K562 (cell line): ENCODE results near the gene RAE1. TPM values are rescaled to one million over a fixed set of nuclear protein-coding genes. Genes with fewer than 3 reads are reported as not detected.
A peak's percentile ranks its signal among the peaks of the same experiment; 100 is the strongest.

Experiments used
- AFF4 ChIP-seq: sonication (generic); formaldehyde crosslinking; IDR thresholded peaks from 2 replicates; pipeline ENCODE4 v1.8.0; 2023; ENCODE audit warnings: mild to moderate bottlenecking, missing genetic modification reagents
- CEBPB ChIP-seq: fragments of 450-650 bp; IDR thresholded peaks from 2 replicates; pipeline ENCODE4 v1.6.1; 2016; ENCODE audit warnings: missing genetic modification characterization, missing compliant biosample characterization
- ESRRA ChIP-seq: fragments of 450-650 bp; IDR thresholded peaks from 2 replicates; pipeline ENCODE4 v1.6.1; 2014; ENCODE audit warnings: low read depth, mild to moderate bottlenecking, moderate library complexity, borderline replicate concordance
- IFI16 ChIP-seq: fragments of 250-450 bp; sonication (Bioruptor Pico); IDR thresholded peaks from 2 replicates; pipeline ENCODE4 v2.1.2; 2022; ENCODE audit warnings: mild to moderate bottlenecking, inconsistent platforms
- NFYB ChIP-seq: IDR thresholded peaks from 2 replicates; pipeline ENCODE4 v1.6.1; 2011; ENCODE audit warnings: mild to moderate bottlenecking, moderate library complexity; ENCODE audit not compliant: insufficient read length; ENCODE audit errors: extremely low read depth
- RNF2 ChIP-seq: sonication (generic); IDR thresholded peaks from 2 replicates; pipeline ENCODE4 v1.6.1; 2016
- SOX6 ChIP-seq: fragments of 450-650 bp; IDR thresholded peaks from 2 replicates; pipeline ENCODE4 v1.6.1; 2014; ENCODE audit warnings: mild to moderate bottlenecking
- ZFP30 ChIP-seq: fragments of 250-450 bp; sonication (Bioruptor Pico); IDR thresholded peaks from 2 replicates; pipeline ENCODE4 v1.8.0; 2022; ENCODE audit warnings: moderate library complexity, mild to moderate bottlenecking, inconsistent platforms, borderline replicate concordance
- ZNF140 ChIP-seq: fragments of 250-450 bp; sonication (Bioruptor Pico); IDR thresholded peaks from 2 replicates; pipeline ENCODE4 v1.8.0; 2021; ENCODE audit warnings: moderate library complexity, mild to moderate bottlenecking, inconsistent platforms
- ZNF347 ChIP-seq: fragments of 450-650 bp; formaldehyde crosslinking; IDR thresholded peaks from 2 replicates; pipeline ENCODE4 v1.4.0; 2020; ENCODE audit warnings: low read depth, mild to moderate bottlenecking, moderate library complexity
- polyA plus RNA-seq, 8 experiments: library from polyadenylated mRNA; depleted of rRNA in 4 of 8; stranded (reverse) in 5 of 8; unstranded in 3 of 8; fragments of >200 nt; fragmentation: Nextera tagmentation in 2 of 8; fragmentation: Illumina TruSeq in 1 of 8; extraction: Ambion mirVana in 2 of 8; extraction: Trizol in 1 of 8; gene quantifications; 2 replicates each; pipeline versions ENCODE4 v1.2.1 to v1.2.3, GENCODE V29; 2011 to 2014; ENCODE audit warnings: inconsistent platforms in 1 of 8, missing spikeins in 1 of 8
- total RNA-seq, 7 experiments: library from RNA; depleted of rRNA in 6 of 7; stranded (reverse); fragments of >200 nt in 6 of 7; fragmentation: Illumina TruSeq in 2 of 7; extraction: Trizol in 2 of 7; gene quantifications; 2 replicates each; pipeline versions ENCODE4 v1.2.1 to v1.2.3, GENCODE V29; 2011 to 2021; ENCODE audit warnings: low replicate concordance in 1 of 7
- TF ChIP-seq, protein P1 (sequence below): fragments of 250-450 bp; sonication (Bioruptor Pico); IDR thresholded peaks from 2 replicates; pipeline ENCODE4 v1.4.0; 2020; ENCODE audit warnings: mild to moderate bottlenecking, moderate library complexity
- TF ChIP-seq, protein P2 (sequence below): fragments of 450-650 bp; formaldehyde crosslinking; IDR thresholded peaks from 2 replicates; pipeline ENCODE4 v1.4.0; 2020; ENCODE audit warnings: mild to moderate bottlenecking, moderate library complexity
- TF ChIP-seq, protein P3 (sequence below): fragments of 250-450 bp; sonication (Bioruptor Pico); IDR thresholded peaks from 2 replicates; pipeline ENCODE4 v1.4.0; 2020; ENCODE audit warnings: mild to moderate bottlenecking
- TF ChIP-seq, protein P4 (sequence below): fragments of 200-800 bp; sonication (Bioruptor generic); IDR thresholded peaks from 2 replicates; pipeline ENCODE4 v1.6.1; 2017; ENCODE audit warnings: missing genetic modification characterization, missing compliant biosample characterization
- TF ChIP-seq, protein P5 (sequence below): sonication (generic); formaldehyde crosslinking; IDR thresholded peaks from 2 replicates; pipeline ENCODE4 v1.9.0; 2022; ENCODE audit warnings: mild to moderate bottlenecking, missing genetic modification reagents

Gene RAE1
- total and polyA plus RNA-seq, 9 of the 15 experiments (the other 6 are each of a cell fraction or from before 2014, with no cell fraction given): 33.7 to 248 (median 77.7) TPM

DNA sequence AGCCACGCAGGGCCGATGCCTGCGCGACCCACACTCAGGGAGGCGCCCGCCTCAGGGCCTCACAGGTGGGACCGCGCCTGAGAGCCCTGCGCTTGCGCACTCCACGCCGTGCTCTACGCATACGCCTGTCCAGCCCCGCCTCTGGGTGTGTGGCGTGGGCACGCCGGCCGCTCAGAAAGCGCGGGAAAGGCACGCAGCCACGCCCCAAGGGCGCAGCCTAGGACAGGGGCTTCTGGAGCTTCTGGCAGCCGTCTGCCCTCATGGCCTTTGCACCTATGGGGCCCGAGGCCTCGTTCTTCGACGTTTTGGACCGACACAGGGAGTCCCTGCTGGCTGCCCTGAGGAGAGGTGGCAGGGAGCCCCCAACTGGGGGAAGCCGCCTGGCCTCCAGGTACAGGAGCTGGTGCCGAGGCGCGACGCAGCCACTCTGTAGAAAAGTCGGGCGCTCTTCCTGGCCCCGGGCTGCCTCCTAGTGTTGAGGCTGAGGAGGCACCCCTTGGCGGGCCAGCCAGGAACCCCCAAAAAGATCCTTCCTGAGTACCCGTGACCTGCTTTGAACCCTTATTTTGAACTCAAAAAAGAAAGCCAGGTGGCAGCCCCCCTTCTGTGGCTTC, 21.3 kb upstream of the RAE1 start, which contains the start of gene SPO11 (continued):
- TF ChIP-seq NFYB: no peak
- TF ChIP-seq, protein P1, sequence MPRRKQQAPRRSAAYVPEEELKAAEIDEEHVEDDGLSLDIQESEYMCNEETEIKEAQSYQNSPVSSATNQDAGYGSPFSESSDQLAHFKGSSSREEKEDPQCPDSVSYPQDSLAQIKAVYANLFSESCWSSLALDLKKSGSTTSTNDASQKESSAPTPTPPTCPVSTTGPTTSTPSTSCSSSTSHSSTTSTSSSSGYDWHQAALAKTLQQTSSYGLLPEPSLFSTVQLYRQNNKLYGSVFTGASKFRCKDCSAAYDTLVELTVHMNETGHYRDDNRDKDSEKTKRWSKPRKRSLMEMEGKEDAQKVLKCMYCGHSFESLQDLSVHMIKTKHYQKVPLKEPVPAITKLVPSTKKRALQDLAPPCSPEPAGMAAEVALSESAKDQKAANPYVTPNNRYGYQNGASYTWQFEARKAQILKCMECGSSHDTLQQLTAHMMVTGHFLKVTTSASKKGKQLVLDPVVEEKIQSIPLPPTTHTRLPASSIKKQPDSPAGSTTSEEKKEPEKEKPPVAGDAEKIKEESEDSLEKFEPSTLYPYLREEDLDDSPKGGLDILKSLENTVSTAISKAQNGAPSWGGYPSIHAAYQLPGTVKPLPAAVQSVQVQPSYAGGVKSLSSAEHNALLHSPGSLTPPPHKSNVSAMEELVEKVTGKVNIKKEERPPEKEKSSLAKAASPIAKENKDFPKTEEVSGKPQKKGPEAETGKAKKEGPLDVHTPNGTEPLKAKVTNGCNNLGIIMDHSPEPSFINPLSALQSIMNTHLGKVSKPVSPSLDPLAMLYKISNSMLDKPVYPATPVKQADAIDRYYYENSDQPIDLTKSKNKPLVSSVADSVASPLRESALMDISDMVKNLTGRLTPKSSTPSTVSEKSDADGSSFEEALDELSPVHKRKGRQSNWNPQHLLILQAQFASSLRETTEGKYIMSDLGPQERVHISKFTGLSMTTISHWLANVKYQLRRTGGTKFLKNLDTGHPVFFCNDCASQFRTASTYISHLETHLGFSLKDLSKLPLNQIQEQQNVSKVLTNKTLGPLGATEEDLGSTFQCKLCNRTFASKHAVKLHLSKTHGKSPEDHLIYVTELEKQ (CRISPR knock-in tag): no peak
- 0 out of 2 replicates have a peak, but pooled peaks have one; percentile 25 for TF ChIP-seq RNF2
- no peak for TF ChIP-seq ZNF140
- no peak for TF ChIP-seq CEBPB (tag)
- peak; percentile 21; the same call in 1 of the 2 replicates for TF ChIP-seq ESRRA
- TF ChIP-seq AFF4 (CRISPR knock-in tag): no peak
- no peak for TF ChIP-seq ZFP30
- TF ChIP-seq, protein P2, sequence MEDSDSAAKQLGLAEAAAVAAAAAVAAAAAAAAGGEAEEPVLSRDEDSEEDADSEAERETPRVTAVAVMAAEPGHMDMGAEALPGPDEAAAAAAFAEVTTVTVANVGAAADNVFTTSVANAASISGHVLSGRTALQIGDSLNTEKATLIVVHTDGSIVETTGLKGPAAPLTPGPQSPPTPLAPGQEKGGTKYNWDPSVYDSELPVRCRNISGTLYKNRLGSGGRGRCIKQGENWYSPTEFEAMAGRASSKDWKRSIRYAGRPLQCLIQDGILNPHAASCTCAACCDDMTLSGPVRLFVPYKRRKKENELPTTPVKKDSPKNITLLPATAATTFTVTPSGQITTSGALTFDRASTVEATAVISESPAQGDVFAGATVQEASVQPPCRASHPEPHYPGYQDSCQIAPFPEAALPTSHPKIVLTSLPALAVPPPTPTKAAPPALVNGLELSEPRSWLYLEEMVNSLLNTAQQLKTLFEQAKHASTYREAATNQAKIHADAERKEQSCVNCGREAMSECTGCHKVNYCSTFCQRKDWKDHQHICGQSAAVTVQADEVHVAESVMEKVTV: no peak
- TF ChIP-seq SOX6: 0 out of 2 replicates have a peak, but pooled peaks have one; percentile 16
- TF ChIP-seq, protein P3, sequence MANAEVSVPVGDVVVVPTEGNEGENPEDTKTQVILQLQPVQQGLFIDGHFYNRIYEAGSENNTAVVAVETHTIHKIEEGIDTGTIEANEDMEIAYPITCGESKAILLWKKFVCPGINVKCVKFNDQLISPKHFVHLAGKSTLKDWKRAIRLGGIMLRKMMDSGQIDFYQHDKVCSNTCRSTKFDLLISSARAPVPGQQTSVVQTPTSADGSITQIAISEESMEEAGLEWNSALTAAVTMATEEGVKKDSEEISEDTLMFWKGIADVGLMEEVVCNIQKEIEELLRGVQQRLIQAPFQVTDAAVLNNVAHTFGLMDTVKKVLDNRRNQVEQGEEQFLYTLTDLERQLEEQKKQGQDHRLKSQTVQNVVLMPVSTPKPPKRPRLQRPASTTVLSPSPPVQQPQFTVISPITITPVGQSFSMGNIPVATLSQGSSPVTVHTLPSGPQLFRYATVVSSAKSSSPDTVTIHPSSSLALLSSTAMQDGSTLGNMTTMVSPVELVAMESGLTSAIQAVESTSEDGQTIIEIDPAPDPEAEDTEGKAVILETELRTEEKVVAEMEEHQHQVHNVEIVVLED (CRISPR knock-in tag): peak; percentile 87
- no peak for TF ChIP-seq IFI16 (CRISPR knock-in tag)
- TF ChIP-seq, protein P4, sequence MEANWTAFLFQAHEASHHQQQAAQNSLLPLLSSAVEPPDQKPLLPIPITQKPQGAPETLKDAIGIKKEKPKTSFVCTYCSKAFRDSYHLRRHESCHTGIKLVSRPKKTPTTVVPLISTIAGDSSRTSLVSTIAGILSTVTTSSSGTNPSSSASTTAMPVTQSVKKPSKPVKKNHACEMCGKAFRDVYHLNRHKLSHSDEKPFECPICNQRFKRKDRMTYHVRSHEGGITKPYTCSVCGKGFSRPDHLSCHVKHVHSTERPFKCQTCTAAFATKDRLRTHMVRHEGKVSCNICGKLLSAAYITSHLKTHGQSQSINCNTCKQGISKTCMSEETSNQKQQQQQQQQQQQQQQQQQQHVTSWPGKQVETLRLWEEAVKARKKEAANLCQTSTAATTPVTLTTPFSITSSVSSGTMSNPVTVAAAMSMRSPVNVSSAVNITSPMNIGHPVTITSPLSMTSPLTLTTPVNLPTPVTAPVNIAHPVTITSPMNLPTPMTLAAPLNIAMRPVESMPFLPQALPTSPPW (CRISPR knock-in tag): peak; percentile 49
- TF ChIP-seq, protein P5, sequence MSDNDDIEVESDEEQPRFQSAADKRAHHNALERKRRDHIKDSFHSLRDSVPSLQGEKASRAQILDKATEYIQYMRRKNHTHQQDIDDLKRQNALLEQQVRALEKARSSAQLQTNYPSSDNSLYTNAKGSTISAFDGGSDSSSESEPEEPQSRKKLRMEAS (CRISPR knock-in tag): peak; percentile 85
- no peak for TF ChIP-seq ZNF347 (CRISPR knock-in tag)
